ENCODE data around the gene CAPN15.

The CAPN15 gene

GRCh38 chr16:561413-561794, 33.9 kb downstream of the CAPN15 start:
- no peak for TF ChIP-seq CTCF (IDR thresholded peaks at IDR 0.05; ENCODE audit: poor library complexity, severe bottlenecking)
- no peaks in the 10 kb centered on the region for H3K4me1 ChIP-seq (ENCODE audit: insufficient read depth, poor library complexity, severe bottlenecking)
- DNase-seq (ENCODE audit: low spot score), result no peak
- no peak overlapping the region for H3K4me3 ChIP-seq (ENCODE audit: severe bottlenecking)
- H3K9me3 ChIP-seq (ENCODE audit: severe bottlenecking), result no peaks in the 10 kb centered on the region
- no peak overlapping the region for H3K27ac ChIP-seq (ENCODE audit: poor library complexity, severe bottlenecking)
- ATAC-seq (ENCODE audit: low read depth), result no peak
- H3K36me3 ChIP-seq (ENCODE audit: low read depth), result no peaks in the 10 kb centered on the region
- H3K27me3 ChIP-seq (ENCODE audit: insufficient read depth, poor library complexity, severe bottlenecking), result peaks cover 35% of the 10 kb centered on the region

- Histone ChIP-seq H3K4me3 (ENCODE audit: severe bottlenecking) (no peak overlapping the region), H3K27ac (ENCODE audit: poor library complexity, severe bottlenecking) (no peak overlapping the region), H3K4me1 (ENCODE audit: insufficient read depth, poor library complexity, severe bottlenecking) (peaks cover 5% of the 10 kb centered on the region), H3K36me3 (ENCODE audit: low read depth) (no peaks in the 10 kb centered on the region), H3K9me3 (ENCODE audit: severe bottlenecking) (no peaks in the 10 kb centered on the region), H3K27me3 (ENCODE audit: insufficient read depth, poor library complexity, severe bottlenecking) (peaks cover 35% of the 10 kb centered on the region)
- TF ChIP-seq CTCF (IDR thresholded peaks at IDR 0.05; ENCODE audit: poor library complexity, severe bottlenecking), result no peak
- ATAC-seq (ENCODE audit: low read depth) (no peak), DNase-seq (ENCODE audit: low spot score) (no peak)
Measured at GRCh38 chr16:561957-562938, 34.7 kb downstream of the CAPN15 start.

- DNase-seq (ENCODE audit: low spot score) (no peak), ATAC-seq (ENCODE audit: low read depth) (no peak)
- Histone ChIP-seq H3K4me3 (ENCODE audit: severe bottlenecking) (no peak overlapping the region), H3K27ac (ENCODE audit: poor library complexity, severe bottlenecking) (no peak overlapping the region), H3K27me3 (ENCODE audit: insufficient read depth, poor library complexity, severe bottlenecking) (peaks cover 35% of the 10 kb centered on the region), H3K36me3 (ENCODE audit: low read depth) (no peaks in the 10 kb centered on the region), H3K4me1 (ENCODE audit: insufficient read depth, poor library complexity, severe bottlenecking) (peaks cover 5% of the 10 kb centered on the region), H3K9me3 (ENCODE audit: severe bottlenecking) (no peaks in the 10 kb centered on the region)
- TF ChIP-seq CTCF (IDR thresholded peaks at IDR 0.05; ENCODE audit: poor library complexity, severe bottlenecking), result no peak
Measured at GRCh38 chr16:563072-563644, 35.6 kb downstream of the CAPN15 start.

GRCh38 chr16:564690-565418, 37.3 kb downstream of the CAPN15 start:
- no peak for TF ChIP-seq CTCF (IDR thresholded peaks at IDR 0.05; ENCODE audit: poor library complexity, severe bottlenecking)
- no peak for ATAC-seq (ENCODE audit: low read depth)
- peaks cover 11% of the 10 kb centered on the region for H3K4me1 ChIP-seq (ENCODE audit: insufficient read depth, poor library complexity, severe bottlenecking)

More at GRCh38 chr16:564690-565418, 37.3 kb downstream of the CAPN15 start:
- H3K36me3 ChIP-seq (ENCODE audit: low read depth), result no peaks in the 10 kb centered on the region
- H3K4me3 ChIP-seq (ENCODE audit: severe bottlenecking), result no peak overlapping the region
- DNase-seq (ENCODE audit: low spot score), result no peak
- H3K9me3 ChIP-seq (ENCODE audit: severe bottlenecking), result no peaks in the 10 kb centered on the region
- H3K27me3 ChIP-seq (ENCODE audit: insufficient read depth, poor library complexity, severe bottlenecking), result peaks cover 18% of the 10 kb centered on the region
- no peak overlapping the region for H3K27ac ChIP-seq (ENCODE audit: poor library complexity, severe bottlenecking)
